H1 (cell line): Measurements from ENCODE around the gene UVRAG. TPM values are rescaled to one million over a fixed set of nuclear protein-coding genes. Genes with fewer than 3 reads are reported as not detected.

Experiments
- CTCF ChIA-PET: fragments of 300-600 bp; sonication (Branson Sonifier 250); formaldehyde crosslinking; loops from one replicate; lab custom pipeline; 2021; ENCODE audit not compliant: partially characterized antibody; lab: Charles Lee
- POLR2A ChIA-PET: fragments of 300-600 bp; sonication (Branson Sonifier 250); formaldehyde crosslinking; loops from one replicate; lab custom pipeline; 2021; ENCODE audit warnings: inconsistent platforms; ENCODE audit not compliant: partially characterized antibody; lab: Charles Lee
- DNase-seq, 2 experiments: peaks; one replicate each; pipeline versions ENCODE4 v3.0.0 to v3.0.0-alpha.2; 2010 to 2022; ENCODE audit warnings: low spot score in 2 of 2, low read depth in 1 of 2, mixed read lengths in 1 of 2
- FAIRE-seq: peaks from 2 replicates; lab custom pipeline; 2011; peaks lifted over from hg19 to GRCh38; lab: Jason Lieb, UNC
- H2AFZ ChIP-seq: 2 replicates; pipeline ENCODE4 v1.8.1; 2012; ENCODE audit warnings: low read length, inconsistent platforms
- H2AK5ac ChIP-seq: 2 replicates; pipeline ENCODE4 v1.6.1; 2013; ENCODE audit warnings: low read depth, low read length
- H2BK120ac ChIP-seq: replicated peaks from 2 replicates; pipeline ENCODE3; 2013; ENCODE audit warnings: low read depth, low read length, inconsistent platforms
- H2BK12ac ChIP-seq: 2 replicates; pipeline ENCODE4 v1.6.1; 2013; ENCODE audit warnings: low read depth, low read length
- H2BK15ac ChIP-seq: 2 replicates; pipeline ENCODE4 v1.6.1; 2013; ENCODE audit warnings: low read length
- H2BK20ac ChIP-seq: 2 replicates; pipeline ENCODE4 v1.6.1; 2013; ENCODE audit warnings: low read length
- H2BK5ac ChIP-seq: 2 replicates; pipeline ENCODE4 v1.6.1; 2013; ENCODE audit warnings: low read depth, low read length
- H3K14ac ChIP-seq: 2 replicates; pipeline ENCODE4 v1.6.1; 2013; ENCODE audit warnings: inconsistent platforms; ENCODE audit not compliant: insufficient read length
- H3K18ac ChIP-seq: 2 replicates; pipeline ENCODE4 v1.6.1; 2013; ENCODE audit warnings: low read length; ENCODE audit errors: extremely low read depth
- H3K23ac ChIP-seq: 2 replicates; pipeline ENCODE4 v1.6.1; 2013; ENCODE audit warnings: inconsistent platforms; ENCODE audit not compliant: insufficient read length
- H3K23me2 ChIP-seq: 2 replicates; pipeline ENCODE4 v1.6.1; 2013; ENCODE audit warnings: low read depth, low read length
- H3K27ac ChIP-seq: 2 replicates; pipeline ENCODE4 v1.6.1; 2011; ENCODE audit warnings: low read depth, low read length, inconsistent platforms
- H3K27me3 ChIP-seq, 4 experiments: replicated peaks in 1 of 4; 1 replicate in 1 of 4; 2 replicates in 3 of 4; pipeline versions ENCODE4 v1.6.1 to v1.8.1; 2011 to 2013; ENCODE audit warnings: low read length in 3 of 4, mild to moderate bottlenecking in 3 of 4, inconsistent platforms in 2 of 4, mixed read lengths in 2 of 4, moderate library complexity in 1 of 4; ENCODE audit not compliant: control insufficient read depth in 3 of 4, insufficient read depth in 3 of 4; ENCODE audit errors: extremely low read depth in 1 of 4
- H3K36me3 ChIP-seq, 4 experiments: 2 replicates each; pipeline versions ENCODE4 v1.6.1 to v1.8.1; 2011 to 2013; ENCODE audit warnings: mild to moderate bottlenecking in 4 of 4, low read length in 3 of 4, moderate library complexity in 2 of 4, control low read depth in 1 of 4, inconsistent platforms in 1 of 4; ENCODE audit not compliant: insufficient read depth in 4 of 4, control insufficient read depth in 2 of 4
- H3K4ac ChIP-seq: replicated peaks from 2 replicates; pipeline ENCODE3; 2013; ENCODE audit warnings: low read length, low read depth, mixed read lengths, inconsistent platforms; ENCODE audit not compliant: insufficient read length
- H3K4me1 ChIP-seq, 4 experiments: replicated peaks in 1 of 4; 1 replicate in 1 of 4; 2 replicates in 3 of 4; pipeline versions ENCODE4 v1.6.1 to v1.8.1; 2011 to 2013; ENCODE audit warnings: low read length in 3 of 4, inconsistent platforms in 2 of 4, mixed read lengths in 1 of 4; ENCODE audit not compliant: insufficient read depth in 4 of 4, control insufficient read depth in 3 of 4
- H3K4me2 ChIP-seq, 2 experiments: 2 replicates each; pipeline versions ENCODE4 v1.6.1 to v1.8.1; 2011 to 2013; ENCODE audit warnings: low read depth in 2 of 2, low read length in 2 of 2, control low read depth in 1 of 2, inconsistent platforms in 1 of 2, mild to moderate bottlenecking in 1 of 2; ENCODE audit not compliant: insufficient read depth in 1 of 2
- H3K4me3 ChIP-seq, 4 experiments: fragments of 200-600, 300-600 bp in 1 of 4; sonication (generic), shearing (Covaris generic), sonication (Bioruptor Twin) in 1 of 4; 2 replicates each; pipeline versions ENCODE4 v1.5.1 to v1.8.1; 2011 to 2016; ENCODE audit warnings: low read length in 4 of 4, low read depth in 3 of 4, control low read depth in 2 of 4, inconsistent platforms in 2 of 4, mild to moderate bottlenecking in 2 of 4, mixed read lengths in 1 of 4, moderate library complexity in 1 of 4; ENCODE audit not compliant: insufficient read depth in 2 of 4; ENCODE audit errors: extremely low read depth in 1 of 4
- H3K56ac ChIP-seq: replicated peaks from 2 replicates; pipeline ENCODE3; 2013; ENCODE audit warnings: low read depth, mild to moderate bottlenecking, mixed read lengths, low read length, inconsistent platforms; ENCODE audit not compliant: insufficient read length
- H3K79me1 ChIP-seq: 2 replicates; pipeline ENCODE4 v1.6.1; 2013; ENCODE audit warnings: low read depth, low read length, control low read depth
- H3K79me2 ChIP-seq, 2 experiments: 2 replicates each; pipeline versions ENCODE4 v1.6.1 to v1.8.1; 2012 to 2013; ENCODE audit warnings: low read length in 2 of 2, mild to moderate bottlenecking in 2 of 2, inconsistent platforms in 1 of 2; ENCODE audit not compliant: insufficient read depth in 2 of 2, control insufficient read depth in 1 of 2
- H3K9ac ChIP-seq, 4 experiments: replicated peaks in 1 of 4; 1 replicate in 1 of 4; 2 replicates in 3 of 4; pipeline versions ENCODE4 v1.6.1 to v1.8.1; 2011 to 2013; ENCODE audit warnings: low read depth in 3 of 4, low read length in 3 of 4, control low read depth in 2 of 4, mild to moderate bottlenecking in 2 of 4, moderate library complexity in 2 of 4, inconsistent platforms in 1 of 4; ENCODE audit errors: extremely low read depth in 1 of 4
- H3K9me3 ChIP-seq, 2 experiments: 2 replicates each; pipeline versions ENCODE4 v1.6.1 to v1.8.1; 2012 to 2013; ENCODE audit warnings: mild to moderate bottlenecking in 2 of 2, moderate library complexity in 2 of 2, control low read depth in 1 of 2, inconsistent platforms in 1 of 2, low read depth in 1 of 2, low read length in 1 of 2, mixed read lengths in 1 of 2; ENCODE audit not compliant: insufficient read depth in 2 of 2
- H4K20me1 ChIP-seq, 2 experiments: replicated peaks in 1 of 2; 2 replicates each; pipeline versions ENCODE3 to v1.8.1; 2011 to 2013; ENCODE audit warnings: inconsistent platforms in 2 of 2, low read length in 2 of 2, mild to moderate bottlenecking in 1 of 2; ENCODE audit not compliant: insufficient read depth in 2 of 2, control insufficient read depth in 1 of 2
- H4K5ac ChIP-seq: 2 replicates; pipeline ENCODE4 v1.6.1; 2013; ENCODE audit warnings: low read length, low read depth, mixed read lengths, inconsistent platforms; ENCODE audit not compliant: insufficient read length
- H4K8ac ChIP-seq: 2 replicates; pipeline ENCODE4 v1.8.0; 2013; ENCODE audit warnings: mild to moderate bottlenecking, moderate library complexity, low read length, inconsistent platforms; ENCODE audit not compliant: insufficient read depth; ENCODE audit errors: extremely low read depth
- H4K91ac ChIP-seq: replicated peaks from 2 replicates; pipeline ENCODE3; 2013; ENCODE audit warnings: low read length, mixed read lengths, inconsistent platforms; ENCODE audit not compliant: insufficient read length
- BACH1 ChIP-seq: IDR thresholded peaks from 2 replicates; pipeline ENCODE4 v1.6.1; 2012; ENCODE audit warnings: low read length, improper control_type of control experiment
- EZH2 ChIP-seq: fragments of 200-600 bp; sonication (generic); IDR thresholded peaks from 2 replicates; pipeline ENCODE4 v1.7.1; 2012; ENCODE audit warnings: low read depth, mild to moderate bottlenecking, moderate library complexity, low read length, inconsistent platforms; ENCODE audit not compliant: severe bottlenecking
- HDAC2 ChIP-seq, 2 experiments: fragments of 300-600 bp in 1 of 2; sonication (generic) in 1 of 2; IDR thresholded peaks; 2 replicates each; pipeline ENCODE4 v1.6.1; 2011 to 2012; ENCODE audit warnings: low read depth in 2 of 2, low read length in 2 of 2, mild to moderate bottlenecking in 2 of 2, moderate library complexity in 2 of 2, borderline replicate concordance in 1 of 2, inconsistent platforms in 1 of 2
- KDM1A ChIP-seq: fragments of 200-600, 300-600 bp; sonication (generic); IDR thresholded peaks from 2 replicates; pipeline ENCODE4 v1.7.1; 2016; ENCODE audit warnings: mild to moderate bottlenecking, low read length, borderline replicate concordance
- POLR2AphosphoS5 ChIP-seq: IDR thresholded peaks from 2 replicates; pipeline ENCODE4 v1.6.1; 2011; ENCODE audit warnings: low read depth, low read length
- POU5F1 ChIP-seq: IDR thresholded peaks from 2 replicates; pipeline ENCODE4 v1.6.1; 2011; ENCODE audit warnings: low read depth, mild to moderate bottlenecking, low read length, moderate library complexity
- WGBS, 2 experiments: shearing (Covaris generic) in 1 of 2; methylation state at CpG; one replicate each; pipeline versions ENCODE4 v1.1.6 to v1.1.7; 2013 to 2015; ENCODE audit warnings: low lambda C conversion rate in 2 of 2, mixed read lengths in 2 of 2, inconsistent platforms in 1 of 2, low coverage in 1 of 2, missing lambda C conversion rate in 1 of 2; ENCODE audit not compliant: insufficient replicate concordance in 2 of 2, insufficient coverage in 1 of 2, insufficient read length in 1 of 2; ENCODE audit errors: extremely low coverage in 1 of 2, missing lambda C conversion rate in 1 of 2; 5-methylcytosine and 5-hydroxymethylcytosine counted together
- polyA plus RNA-seq, 7 experiments: library from polyadenylated mRNA; depleted of rRNA in 3 of 7; stranded (reverse) in 5 of 7; unstranded in 2 of 7; fragments of >200 nt in 5 of 7; fragments of 200-250 nt in 2 of 7; gene quantifications; 1 replicate in 5 of 7; 2 replicates in 1 of 7; 4 replicates in 1 of 7; pipeline versions ENCODE4 v1.2.1 to v1.2.3, GENCODE V29; 2011 to 2013; ENCODE audit warnings: missing spikeins in 2 of 7, mixed read lengths in 2 of 7
- total RNA-seq: library from RNA; stranded (reverse); fragmentation: NEBNext Ultra II Directional; extraction: Animal tissue kit (Norgen Biotek cat#: 25700); gene quantifications from 2 replicates; pipeline ENCODE4 v1.2.1, GENCODE V29; 2021

The UVRAG gene
- total and polyA plus RNA-seq, 2 of the 8 experiments (the other 6 are each of a cell fraction or from before 2014, with no cell fraction given) = 5.5 to 14.7 TPM

- Histone ChIP-seq H3K79me2 (no peaks in the 10 kb centered on the region), H3K18ac (no peak overlapping the region), H4K20me1 (no peaks in the 10 kb centered on the region), H3K27ac (no peak overlapping the region), H4K91ac (peak overlapping the region; percentile 26), H3K9me3 (no peaks in the 10 kb centered on the region), H3K27me3 (peaks cover 0 to 5% (median 4%) of the 10 kb centered on the region in 4 experiments; a peak in 5 of 7 replicates), H2AFZ (no peak overlapping the region), H2BK20ac (no peak overlapping the region), H2AK5ac (no peak overlapping the region), H3K23me2 (no peaks in the 10 kb centered on the region), H3K79me1 (no peaks in the 10 kb centered on the region), H2BK120ac (no peak overlapping the region), H3K14ac (no peak overlapping the region), H2BK15ac (no peak overlapping the region), H3K4ac (no peak overlapping the region), H2BK5ac (no peak overlapping the region), H4K5ac (no peak overlapping the region), H3K9ac (no peak overlapping the region), H3K4me3 (no peak overlapping the region), H3K36me3 (no peaks in the 10 kb centered on the region), H4K8ac (no peak overlapping the region), H3K4me2 (no peak overlapping the region), H3K4me1 (0 out of 7 replicates have a peak, but pooled peaks cover 0 to 3% (median 0%) of the 10 kb centered on the region in 4 experiments), H2BK12ac (no peak overlapping the region), H3K56ac (no peak overlapping the region), H3K23ac (no peak overlapping the region)
- DNase-seq (no peak), FAIRE-seq (no peak)
- ChIA-PET CTCF (interaction anchor here (0.6 to 2.2 kb wide), 5 partner anchors 54 to 697 kb away, joined by 3 to 6 read pairs (median 4); no protein-coding TSS in a partner anchor), POLR2A (no interaction called here)
- 94% methylated on average over 7 of the region's 7 CpGs; no CpG with 5 or more reads in 1 of the 2 experiments for WGBS, 2 experiments
- TF ChIP-seq KDM1A (no peak), HDAC2 (IDR thresholded peaks at IDR 0.05; ENCODE audit: borderline replicate concordance in 1 of 2, low read depth in 2 of 2, low read length in 2 of 2) (no peak), POU5F1 (no peak), EZH2 (no peak), BACH1 (no peak), POLR2AphosphoS5 (no peak)
Measured at GRCh38 chr11:76157891-76158290, 342.9 kb downstream of the UVRAG start.
